LNCaP clone FGC (cell line): Measurements from ENCODE around the gene EVA1B.

Experiments
- DNase-seq: peaks from one replicate; pipeline ENCODE4 v3.0.0-alpha.2; 2011; ENCODE audit warnings: low read depth
- H3K4me3 ChIP-seq: 2 replicates; pipeline ENCODE4 v1.5.1; 2011; ENCODE audit warnings: mild to moderate bottlenecking, low read depth, low read length, control low read depth
- TF ChIP-seq, protein P1 (sequence below): IDR thresholded peaks from 2 replicates; pipeline ENCODE4 v1.5.1; 2012; ENCODE audit warnings: mild to moderate bottlenecking; ENCODE audit not compliant: control insufficient read depth, insufficient read depth; ENCODE audit errors: extremely low read depth

EVA1B gene, protein sequence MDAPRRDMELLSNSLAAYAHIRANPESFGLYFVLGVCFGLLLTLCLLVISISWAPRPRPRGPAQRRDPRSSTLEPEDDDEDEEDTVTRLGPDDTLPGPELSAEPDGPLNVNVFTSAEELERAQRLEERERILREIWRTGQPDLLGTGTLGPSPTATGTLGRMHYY

DNA sequence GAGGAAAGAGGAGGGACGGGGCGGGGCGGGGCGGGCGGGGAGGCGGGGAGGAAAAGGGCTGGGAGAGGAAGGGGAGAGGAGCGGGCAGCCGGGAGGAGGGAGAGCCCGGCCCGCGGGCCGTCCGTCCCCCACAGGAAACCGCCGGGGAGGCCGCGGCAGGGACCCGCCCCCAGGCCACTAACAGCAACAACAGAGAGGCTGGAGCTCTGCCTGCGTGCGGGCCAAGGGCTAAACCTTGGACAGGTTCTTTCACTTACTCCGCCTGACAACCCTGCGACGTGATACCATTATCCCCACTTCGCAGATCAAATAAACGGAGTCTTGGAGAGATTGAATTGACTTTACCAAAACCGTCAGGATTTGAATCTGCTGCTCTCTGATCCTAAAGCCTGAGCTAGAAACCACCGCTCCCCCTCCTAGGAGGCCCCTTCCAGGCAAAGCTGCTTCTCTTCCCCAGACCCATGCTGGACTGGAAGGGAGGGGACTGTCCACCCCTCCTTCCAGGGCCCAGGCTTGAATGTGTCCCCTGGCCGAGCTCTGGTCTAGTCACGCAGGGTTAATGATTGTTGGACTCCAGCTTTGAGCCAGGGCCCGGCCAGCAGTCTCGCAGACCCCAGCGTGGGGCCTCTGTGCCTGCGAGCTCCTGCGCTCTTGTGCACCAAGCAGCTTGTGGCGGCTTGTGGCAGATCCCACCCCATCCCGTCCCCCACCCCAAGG is at the start of gene EVA1B:
TSS of gene EVA1B (minus strand) at position 10 of the 717 bp plus-strand sequence. CDS start 608 bp downstream, outside the sequence.
- TF ChIP-seq, protein P1, sequence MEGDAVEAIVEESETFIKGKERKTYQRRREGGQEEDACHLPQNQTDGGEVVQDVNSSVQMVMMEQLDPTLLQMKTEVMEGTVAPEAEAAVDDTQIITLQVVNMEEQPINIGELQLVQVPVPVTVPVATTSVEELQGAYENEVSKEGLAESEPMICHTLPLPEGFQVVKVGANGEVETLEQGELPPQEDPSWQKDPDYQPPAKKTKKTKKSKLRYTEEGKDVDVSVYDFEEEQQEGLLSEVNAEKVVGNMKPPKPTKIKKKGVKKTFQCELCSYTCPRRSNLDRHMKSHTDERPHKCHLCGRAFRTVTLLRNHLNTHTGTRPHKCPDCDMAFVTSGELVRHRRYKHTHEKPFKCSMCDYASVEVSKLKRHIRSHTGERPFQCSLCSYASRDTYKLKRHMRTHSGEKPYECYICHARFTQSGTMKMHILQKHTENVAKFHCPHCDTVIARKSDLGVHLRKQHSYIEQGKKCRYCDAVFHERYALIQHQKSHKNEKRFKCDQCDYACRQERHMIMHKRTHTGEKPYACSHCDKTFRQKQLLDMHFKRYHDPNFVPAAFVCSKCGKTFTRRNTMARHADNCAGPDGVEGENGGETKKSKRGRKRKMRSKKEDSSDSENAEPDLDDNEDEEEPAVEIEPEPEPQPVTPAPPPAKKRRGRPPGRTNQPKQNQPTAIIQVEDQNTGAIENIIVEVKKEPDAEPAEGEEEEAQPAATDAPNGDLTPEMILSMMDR = no peak
- peak within 1 kb of the TSS; percentile 57 for H3K4me3 ChIP-seq
- DNase-seq = no peak

DNA sequence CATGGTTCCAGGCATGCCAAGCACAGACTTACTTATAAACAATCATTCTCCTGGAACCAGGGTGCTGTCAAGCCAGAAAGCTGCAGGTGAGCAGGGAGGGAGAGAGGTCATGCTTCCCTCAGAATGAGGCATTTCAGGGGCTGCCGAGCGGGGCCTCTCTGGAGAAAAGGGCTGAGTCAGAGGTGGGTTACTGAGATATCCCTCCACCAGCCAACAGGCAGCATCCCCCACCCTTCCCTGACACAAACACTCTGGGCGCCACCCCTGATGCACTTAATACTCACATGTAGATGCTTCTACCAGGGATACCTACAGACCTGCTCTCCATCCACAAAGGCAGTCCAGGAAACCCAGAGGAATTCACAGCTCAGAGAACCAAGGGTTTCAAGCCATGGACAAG is 49.2 kb upstream of the EVA1B start:
- TF ChIP-seq, protein P1 = no peak
- DNase-seq = no peak
- no peak overlapping the region for H3K4me3 ChIP-seq

DNA sequence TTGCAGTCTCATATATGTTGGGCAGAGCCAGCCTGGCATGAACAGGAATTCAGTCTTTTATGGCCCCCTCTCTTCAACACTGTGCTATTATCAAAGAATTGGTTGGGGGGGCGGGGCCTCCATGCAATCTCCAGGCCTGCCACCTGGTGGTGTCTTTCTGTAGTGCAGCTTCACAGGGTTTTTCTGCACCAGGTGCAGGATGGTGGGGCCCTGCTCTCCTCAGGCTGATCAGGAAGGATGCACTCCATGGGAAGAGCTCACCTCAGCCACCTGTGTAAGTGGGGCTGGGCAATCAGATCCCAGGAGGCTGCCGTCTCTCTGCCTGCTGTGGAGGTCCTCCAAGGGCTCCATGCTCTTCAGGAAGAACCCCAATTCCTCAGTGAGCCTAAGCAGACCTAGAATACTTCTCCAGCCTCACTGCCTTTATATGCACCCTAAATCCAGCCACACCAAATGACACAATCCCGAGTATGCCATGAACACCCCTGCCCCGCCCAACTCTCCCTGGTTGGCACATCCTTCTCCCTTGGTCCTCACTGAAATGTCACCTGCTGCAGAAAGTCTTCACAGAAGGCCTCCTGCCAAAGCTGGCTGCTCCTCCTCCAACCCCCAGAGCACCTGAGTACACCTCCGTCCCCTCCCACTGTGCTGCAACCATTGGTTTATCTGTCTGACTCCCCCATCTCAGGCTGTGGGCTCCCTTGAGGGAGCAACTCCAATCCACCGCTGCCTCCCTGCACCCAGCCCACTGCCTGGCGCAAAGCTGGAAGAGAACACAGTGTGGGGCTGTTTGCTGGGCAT is 45.8 kb upstream of the EVA1B start:
- DNase-seq = no peak
- H3K4me3 ChIP-seq = no peak overlapping the region
- TF ChIP-seq, protein P1 = peak; percentile 72

DNA sequence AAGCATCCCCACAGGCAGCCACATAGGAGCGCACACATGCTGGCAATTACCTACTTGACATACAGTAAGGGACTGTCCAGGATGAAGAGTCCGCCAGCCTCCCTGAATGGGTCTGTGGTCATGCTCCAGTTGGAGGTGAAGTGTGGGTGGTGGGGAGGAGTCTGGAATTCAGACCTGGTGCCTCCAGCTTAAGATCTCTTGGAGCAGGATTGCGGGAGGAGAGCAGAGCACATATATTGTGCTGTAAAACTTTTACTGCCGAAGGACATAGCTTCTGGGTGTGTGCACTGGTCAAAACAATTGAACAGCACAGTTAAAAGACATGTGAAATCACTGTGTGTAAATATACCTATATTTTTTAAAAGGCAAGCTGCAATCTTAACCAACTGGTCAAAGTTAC is 44.4 kb upstream of the EVA1B start:
- no peak overlapping the region for H3K4me3 ChIP-seq
- no peak for DNase-seq
- TF ChIP-seq, protein P1 = no peak

DNA sequence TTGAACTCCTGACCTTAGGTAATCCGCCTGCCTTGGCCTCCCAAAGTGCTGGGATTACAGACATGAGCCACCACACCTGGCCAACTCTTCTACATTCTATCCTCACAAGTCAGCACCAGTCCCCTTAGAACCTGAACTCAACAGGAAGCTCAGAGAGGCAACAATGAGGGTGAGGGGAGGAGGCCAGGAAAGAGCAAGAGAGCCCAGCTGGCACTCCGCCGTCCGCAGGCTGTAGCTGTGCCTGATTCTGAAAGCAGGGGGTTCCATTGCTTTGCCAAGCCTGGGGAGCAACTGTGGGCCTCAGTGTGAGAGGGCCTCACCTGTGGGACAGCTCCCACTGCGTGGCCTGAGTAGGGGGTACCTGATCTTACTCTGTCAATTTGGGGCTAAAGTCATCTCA is 43.6 kb upstream of the EVA1B start:
- H3K4me3 ChIP-seq = no peak overlapping the region
- TF ChIP-seq, protein P1 = no peak
- DNase-seq = no peak

DNA sequence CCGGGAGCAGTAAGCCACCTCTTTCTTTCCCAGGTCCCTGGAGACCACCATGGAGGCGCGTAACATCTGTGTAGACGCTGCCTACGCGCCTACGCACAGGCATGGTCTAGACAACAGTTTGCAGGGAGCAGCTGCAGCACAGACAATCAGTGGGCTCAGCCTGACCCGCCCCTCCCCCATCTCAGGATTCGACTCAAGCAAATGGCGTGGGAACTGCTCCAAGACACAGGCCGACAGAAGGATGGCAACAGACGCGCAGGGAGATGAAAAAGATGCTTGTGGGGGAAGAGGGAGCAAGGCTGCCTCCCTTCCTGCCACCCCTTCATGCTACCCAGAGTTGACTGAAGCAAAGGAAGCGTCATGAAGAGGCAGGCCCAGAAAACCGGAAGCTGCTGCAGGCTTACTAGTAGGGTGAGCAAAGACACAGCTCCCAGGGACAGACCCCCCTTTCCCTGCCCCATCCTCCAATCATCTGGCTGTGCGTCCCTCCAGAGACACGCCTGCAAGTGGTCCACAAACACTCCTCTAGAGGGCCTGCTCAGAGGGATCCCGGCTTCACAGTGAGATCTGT is 42.7 kb upstream of the EVA1B start:
- DNase-seq = no peak
- H3K4me3 ChIP-seq = no peak overlapping the region
- TF ChIP-seq, protein P1 = no peak
